Body of pancreas (tissue), 4 donors: ENCODE measurements around the gene KIRREL2.

Experiments
- CTCF ChIP-seq, 7 experiments: fragments of 450-650 bp in 4 of 7; fragments of 200-600 bp in 3 of 7; sonication (generic) in 3 of 7; IDR thresholded peaks; one replicate each; pipeline ENCODE4 v1.5.1; 2016 to 2019; ENCODE audit warnings: antibody characterized with exemption in 7 of 7
- POLR2A ChIP-seq, 3 donors: fragments of 450-650 bp; IDR thresholded peaks; one replicate each; pipeline ENCODE4 v1.6.1; 2016; ENCODE audit warnings: antibody characterized with exemption in 3 of 3, mild to moderate bottlenecking in 2 of 3

GRCh38 chr19:35863018-35863417, 6.3 kb downstream of the KIRREL2 start:
- TF ChIP-seq POLR2A (IDR thresholded peaks at IDR 0.05) (no peak), CTCF (IDR thresholded peaks at IDR 0.05) (no peak)
